Stimulated activated CD8-positive, alpha-beta memory T cell treated with anti-CD3 and anti-CD28 coated beads, Interleukin-7, amount 100 ng/mL, for 48 hours (primary cell): ENCODE measurements around the gene HIVEP3.

Experiments used
- DNase-seq, 2 donors: peaks; one replicate each; pipeline ENCODE4 v3.0.0-alpha.2; 2020; ENCODE audit warnings: low read depth in 1 of 2; ENCODE audit errors: extremely low read depth in 1 of 2

The HIVEP3 gene

GRCh38 chr1:41623736-41624135, 295.0 kb downstream of the HIVEP3 start:
- DNase-seq: no peak

DNA sequence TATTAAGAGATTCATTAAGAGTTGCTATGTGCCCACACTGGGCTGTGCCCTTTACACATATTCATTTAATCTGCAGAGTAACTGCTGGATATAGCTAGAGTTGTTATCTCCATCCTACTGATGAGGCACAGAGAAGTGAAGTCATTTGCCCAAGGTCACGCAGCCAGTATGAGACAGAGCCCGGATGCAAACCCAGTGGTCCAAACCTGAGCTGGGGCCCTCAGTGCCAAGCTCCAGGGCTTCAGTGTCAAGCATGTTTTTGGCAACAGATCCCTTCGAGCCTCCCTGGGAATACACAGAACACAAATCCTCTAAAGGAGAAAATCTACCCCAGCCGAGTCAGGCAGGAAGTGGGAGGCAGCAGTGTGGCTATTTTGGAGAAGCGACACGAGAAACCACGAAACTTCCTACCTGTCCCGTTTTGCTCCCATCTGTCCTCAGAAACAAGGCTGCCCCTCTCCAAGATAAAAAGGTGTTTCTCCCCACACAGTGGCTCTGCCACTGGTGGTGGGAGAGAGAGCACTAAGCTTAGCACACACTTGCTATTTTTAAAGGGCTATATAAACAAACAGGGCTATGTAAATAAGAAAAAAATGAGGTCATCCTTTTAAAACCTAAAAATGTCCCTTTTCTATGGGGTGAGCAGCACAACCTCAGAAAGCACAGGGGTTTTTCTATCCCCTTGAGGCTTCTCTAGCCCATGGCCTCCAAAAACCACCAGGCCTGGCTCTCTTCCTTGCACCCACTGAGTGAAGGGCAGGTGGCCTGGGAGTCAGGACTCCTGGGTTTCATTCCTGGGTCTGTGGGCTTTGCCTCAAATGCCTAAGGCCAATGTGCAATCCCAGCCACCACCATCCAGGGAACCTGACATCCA, 295.6 kb downstream of the HIVEP3 start:
- no peak for DNase-seq

DNA sequence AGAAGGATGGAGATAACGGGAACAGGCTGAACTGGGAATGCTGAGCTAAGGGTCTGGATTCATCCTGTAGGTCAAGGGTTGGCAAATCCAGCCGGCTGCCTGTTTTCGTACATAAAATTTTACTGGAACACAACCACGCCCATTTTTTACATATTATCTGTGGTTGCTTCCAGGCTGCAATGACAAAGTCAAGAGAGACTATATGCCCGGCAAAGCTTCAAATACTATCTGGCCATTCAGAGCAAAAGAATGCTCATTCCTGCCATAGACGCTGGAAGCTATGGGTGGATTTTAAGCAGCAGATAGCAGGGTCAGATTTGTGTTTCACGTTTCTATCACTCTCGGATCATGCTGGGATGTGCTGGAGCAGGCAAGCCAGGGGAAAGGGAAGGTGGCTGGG, 296.3 kb downstream of the HIVEP3 start:
- DNase-seq: no peak

DNA sequence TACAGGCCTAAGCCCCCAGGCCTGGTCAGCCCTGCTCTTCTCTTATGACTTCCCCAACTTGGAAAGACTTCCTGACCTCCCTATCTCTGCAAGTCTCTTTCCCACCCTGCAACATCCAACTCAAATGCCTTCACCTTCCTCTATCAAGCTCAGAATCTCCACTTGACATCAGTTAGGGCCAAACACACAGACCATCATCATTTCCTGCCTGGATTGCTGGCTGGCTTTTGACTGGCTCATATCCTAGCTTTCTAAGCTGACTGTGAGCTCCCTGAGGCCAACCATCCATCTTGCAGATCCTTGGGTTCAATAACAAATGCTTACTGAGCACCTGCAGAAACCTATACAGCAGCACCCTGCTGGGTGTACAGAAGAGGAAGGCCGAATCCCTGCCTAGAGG, 296.9 kb downstream of the HIVEP3 start:
- no peak for DNase-seq

DNA sequence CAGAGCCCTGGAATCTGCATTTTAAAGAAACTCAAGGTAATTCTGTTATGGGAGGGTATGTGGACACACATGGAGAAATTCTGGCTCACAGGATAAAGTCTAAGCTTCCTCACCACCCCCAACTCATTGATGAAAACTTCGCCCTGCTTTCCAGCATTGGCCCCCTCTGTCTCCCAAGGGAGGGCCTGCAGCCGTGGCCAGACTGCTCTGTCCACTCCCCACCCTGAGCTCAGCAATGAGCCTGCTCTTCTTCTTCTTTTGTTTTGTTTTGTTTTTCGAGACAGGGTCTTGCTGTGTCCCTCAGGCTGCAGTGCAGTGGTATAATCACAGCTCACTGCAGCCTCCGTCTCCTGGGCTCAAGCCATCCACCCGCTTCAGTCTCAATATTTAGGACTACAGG, 297.5 kb downstream of the HIVEP3 start:
- DNase-seq: no peak

GRCh38 chr1:41620365-41621169, 298.2 kb downstream of the HIVEP3 start:
- no peak for DNase-seq

DNA sequence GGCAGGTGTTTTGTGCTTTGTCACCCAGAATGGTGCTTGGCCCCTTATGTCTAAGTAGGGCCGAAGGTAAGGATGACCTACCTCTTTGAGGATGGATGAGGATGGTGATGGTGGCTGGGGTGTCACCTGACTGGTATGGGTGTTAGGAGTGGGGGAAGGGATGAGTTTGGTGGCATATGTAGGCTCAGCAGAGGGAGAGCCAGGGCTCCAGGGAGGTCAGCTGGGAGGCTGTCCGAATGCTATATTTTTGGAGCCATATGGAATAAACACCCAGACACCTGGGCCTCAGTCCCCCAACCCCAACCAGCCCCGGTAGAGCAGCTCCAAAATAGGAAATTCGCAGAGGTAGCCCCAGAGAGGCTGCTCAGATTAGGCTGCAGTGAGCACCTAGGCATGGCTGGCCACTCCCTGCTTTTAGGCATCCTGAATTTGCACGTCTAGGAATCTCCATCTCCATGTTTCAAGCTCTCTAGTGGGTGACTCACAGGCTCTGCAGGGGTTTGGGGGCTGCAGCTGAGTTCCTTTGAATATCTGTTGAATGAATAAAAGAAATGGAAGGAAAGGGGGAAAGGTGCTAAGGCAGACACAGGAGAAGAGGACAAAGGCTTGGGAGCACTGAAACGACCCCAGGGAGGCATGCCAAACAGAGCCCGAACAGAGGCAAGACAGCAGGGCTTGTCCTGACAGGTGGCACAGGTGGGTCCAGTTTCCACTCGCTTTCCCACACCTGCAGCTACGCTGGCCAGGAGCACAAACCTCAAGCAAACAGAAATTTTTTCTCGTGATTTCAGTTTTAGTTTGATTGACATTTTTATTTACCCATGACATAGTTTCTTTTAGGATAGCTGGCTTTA, 299.0 kb downstream of the HIVEP3 start:
- no peak for DNase-seq

DNA sequence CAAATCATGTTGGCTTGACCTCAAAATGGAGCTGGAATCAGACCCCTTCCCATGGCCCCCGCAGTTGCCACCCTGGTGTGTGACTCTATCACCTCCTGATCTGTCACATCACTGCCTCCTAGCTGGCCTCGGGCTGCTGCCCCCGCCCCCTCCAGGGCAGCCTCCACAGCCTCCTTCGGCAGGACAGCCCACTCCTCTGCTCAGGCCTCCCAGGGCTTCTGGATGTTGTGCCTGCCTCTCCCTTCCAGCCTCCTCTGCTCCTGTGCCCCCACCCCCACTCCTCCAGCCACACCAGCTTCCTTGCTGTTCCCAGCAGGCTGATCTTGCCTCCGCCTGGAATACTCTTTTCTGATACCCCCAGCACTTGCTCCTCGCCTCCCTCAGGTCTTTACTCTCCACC, 299.9 kb downstream of the HIVEP3 start:
- DNase-seq: no peak

DNA sequence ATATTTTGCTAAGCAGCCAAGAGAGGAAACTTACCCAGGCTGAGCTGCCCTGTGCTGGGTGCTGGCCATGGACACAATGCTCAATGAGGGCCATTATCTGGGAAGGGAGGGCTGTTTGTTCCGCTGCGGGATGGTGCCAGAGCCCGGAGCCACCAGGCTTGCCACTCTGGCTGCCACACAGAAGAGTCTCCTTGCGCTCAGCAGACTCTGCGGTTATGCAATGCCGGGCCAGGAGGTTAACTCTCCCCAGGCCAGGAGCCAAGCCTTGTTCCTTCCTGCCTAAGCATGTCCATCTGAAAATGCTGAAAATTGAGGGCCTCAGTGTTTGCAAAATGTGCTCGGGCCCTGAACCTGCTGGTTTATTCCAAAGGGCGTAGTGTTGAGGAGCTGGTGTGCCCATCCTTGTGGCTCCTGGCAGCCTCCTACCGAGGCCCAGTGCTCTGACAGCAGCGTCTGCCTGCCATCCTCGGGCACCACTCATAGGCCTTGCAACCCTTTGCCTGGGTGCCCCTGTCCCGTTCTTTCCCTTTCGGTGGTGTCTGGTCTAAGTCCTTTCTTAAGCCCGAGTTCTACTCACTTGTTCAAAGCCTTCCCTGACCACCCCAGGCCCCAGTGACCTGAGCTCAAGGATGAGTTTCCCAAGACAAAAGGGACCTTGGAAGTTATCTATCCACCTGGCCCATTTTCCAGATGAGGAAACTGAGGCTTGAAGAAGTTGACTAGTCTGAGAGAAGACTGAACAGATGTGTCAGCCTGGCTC, 300.5 kb downstream of the HIVEP3 start:
- DNase-seq: no peak

DNA sequence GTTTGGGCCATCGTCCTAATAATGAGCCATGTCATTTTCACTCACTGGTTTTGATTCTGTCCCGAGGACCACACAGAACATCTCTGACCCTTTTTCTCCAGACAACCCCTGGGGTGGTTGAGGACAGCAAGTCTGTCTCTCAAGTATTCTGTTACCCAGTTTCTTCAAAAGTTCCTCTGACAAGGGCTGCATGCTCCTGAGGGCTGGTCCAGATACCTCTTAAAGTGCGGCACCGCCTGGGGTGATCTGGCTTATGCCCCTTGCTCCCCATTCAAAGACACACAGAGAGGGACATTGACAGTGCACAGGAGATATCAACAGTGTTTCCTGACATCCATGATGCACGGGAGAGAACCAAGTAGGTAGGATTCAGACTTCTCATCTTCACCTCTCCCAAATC, 301.4 kb downstream of the HIVEP3 start:
- no peak for DNase-seq

GRCh38 chr1:41616563-41616962, 302.2 kb downstream of the HIVEP3 start:
- no peak for DNase-seq

GRCh38 chr1:41615981-41616380, 302.7 kb downstream of the HIVEP3 start:
- DNase-seq: no peak

DNA sequence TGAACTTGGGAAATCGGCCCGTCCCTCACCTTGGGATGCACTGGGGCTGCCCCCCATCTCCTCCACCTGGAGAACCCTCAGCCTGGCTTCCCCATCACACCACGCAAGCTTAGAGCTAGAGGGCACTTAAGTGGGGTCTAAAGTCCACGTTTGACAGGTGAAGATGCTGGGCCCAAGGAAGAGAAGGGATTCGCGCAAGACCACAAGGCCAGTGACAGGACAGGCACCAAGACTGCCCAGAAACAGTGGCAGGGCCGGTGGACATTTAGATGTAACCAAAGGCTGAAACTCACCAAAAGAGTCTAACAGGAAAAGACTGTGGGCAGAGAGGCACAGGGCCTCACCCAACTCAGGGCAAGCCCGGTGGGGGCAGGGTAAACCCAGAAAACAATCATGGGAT, 303.4 kb downstream of the HIVEP3 start:
- no peak for DNase-seq

DNA sequence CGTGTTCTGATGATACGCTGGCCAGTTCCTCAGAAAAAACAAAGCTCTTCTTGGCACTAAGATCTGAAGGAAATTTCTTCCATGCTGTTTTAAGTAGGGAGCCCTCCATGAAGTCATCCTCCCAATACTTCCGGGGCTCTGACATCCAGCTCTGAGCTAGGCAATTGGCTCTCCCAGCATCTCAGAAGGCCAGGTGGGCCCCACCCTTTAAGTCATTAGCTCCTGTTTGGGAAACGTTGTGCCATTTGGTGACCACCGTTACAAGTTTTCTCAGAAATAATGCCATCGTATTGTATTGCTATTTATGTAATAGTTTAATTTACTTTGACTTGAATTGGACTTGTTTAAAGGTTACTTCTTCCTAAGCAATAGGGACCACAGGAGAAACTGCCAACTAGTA, 303.9 kb downstream of the HIVEP3 start:
- DNase-seq: no peak

DNA sequence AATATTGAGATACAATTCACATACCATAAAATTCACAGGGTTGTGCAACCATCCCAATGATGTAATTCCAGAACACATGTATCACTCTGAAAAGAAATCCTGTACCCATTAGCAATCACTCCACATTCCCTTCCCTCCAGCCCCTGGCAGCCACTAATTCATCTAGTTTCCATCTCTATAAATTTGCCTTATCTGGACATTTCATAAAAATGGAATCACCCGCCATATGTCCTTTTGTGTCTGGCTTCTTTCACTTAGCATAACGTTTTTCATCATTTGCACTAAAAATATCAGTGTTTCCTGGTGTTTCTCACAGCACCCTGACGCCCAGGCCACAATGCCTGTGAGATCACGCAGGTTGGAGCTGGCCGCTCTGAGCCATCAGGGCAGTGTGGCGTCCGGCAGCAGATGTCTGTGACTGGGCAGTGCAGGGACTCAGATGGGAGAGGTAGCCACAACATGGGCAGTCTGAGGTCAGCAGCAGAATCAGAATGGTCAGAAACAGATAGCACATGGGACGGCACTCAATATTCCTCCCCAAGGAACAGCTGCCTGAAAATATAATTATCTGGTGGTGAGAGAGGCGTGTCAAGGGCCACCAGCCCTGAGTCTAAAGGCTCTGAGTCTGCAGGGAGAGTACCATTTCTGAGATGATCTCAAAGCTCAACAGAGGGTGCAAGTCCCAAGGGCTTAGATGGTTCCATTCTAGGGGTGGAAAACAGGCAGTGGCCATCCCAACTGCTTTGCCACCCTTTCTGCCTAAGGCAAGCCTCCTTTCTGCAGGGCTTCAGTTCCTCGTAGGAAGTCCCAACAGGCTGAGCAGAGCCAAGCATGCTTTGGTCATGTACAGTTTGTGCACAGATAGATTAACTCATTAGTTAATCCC, 304.8 kb downstream of the HIVEP3 start:
- DNase-seq: no peak

- no peak for DNase-seq
Observed at GRCh38 chr1:41612953-41613352, 305.8 kb downstream of the HIVEP3 start.

GRCh38 chr1:41611932-41612450, 306.7 kb downstream of the HIVEP3 start:
- DNase-seq: no peak

DNA sequence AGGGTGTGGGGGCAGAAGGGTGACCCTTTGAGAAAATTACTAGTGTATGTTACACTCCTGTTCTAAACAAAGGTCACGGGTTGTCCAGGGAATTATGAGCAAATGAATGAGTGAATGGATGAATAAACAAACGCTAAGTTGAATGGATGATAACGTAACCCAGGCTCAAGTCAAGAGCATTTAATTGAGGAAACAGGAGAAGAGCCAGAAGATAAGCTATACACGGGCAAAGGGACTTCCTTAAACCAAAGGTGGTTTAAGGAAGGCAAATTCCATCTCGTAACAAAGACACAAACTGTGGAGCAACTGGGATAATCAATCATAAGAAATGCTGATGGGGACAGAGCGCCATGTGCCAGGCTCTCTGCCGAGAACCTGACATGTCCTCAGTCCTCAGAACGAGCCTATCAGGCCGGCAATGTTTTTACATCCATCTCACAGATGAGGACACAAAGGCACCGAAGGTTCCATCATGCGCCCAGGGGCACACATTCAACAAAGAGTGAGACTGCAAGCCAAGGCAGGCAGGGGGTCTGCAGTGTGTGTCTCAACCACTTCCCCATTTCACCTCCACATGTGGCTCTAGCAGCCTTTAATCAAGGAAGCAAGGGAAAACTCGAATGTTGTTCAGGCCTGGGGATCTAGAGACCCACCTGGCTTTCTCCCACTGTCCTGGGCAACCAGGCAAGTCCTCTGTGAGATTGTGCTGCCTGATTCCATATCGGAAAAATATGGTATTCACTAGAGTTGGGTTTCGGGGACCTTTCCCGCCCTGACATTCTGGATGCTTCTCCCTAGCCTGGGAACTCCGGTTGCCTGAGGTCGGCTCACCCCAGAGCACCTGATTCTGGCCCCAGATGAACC, 307.4 kb downstream of the HIVEP3 start:
- DNase-seq: no peak
